Stimulated activated CD8-positive, alpha-beta memory T cell treated with anti-CD3 and anti-CD28 coated beads, Interleukin-4, amount 100 ng/mL, for 24 hours (primary cell): ENCODE results near the gene MACC1.

ENCODE experiments used
- DNase-seq: peaks from one replicate; pipeline ENCODE4 v3.0.0-alpha.2; 2020; ENCODE audit warnings: low read depth

MACC1 gene, protein sequence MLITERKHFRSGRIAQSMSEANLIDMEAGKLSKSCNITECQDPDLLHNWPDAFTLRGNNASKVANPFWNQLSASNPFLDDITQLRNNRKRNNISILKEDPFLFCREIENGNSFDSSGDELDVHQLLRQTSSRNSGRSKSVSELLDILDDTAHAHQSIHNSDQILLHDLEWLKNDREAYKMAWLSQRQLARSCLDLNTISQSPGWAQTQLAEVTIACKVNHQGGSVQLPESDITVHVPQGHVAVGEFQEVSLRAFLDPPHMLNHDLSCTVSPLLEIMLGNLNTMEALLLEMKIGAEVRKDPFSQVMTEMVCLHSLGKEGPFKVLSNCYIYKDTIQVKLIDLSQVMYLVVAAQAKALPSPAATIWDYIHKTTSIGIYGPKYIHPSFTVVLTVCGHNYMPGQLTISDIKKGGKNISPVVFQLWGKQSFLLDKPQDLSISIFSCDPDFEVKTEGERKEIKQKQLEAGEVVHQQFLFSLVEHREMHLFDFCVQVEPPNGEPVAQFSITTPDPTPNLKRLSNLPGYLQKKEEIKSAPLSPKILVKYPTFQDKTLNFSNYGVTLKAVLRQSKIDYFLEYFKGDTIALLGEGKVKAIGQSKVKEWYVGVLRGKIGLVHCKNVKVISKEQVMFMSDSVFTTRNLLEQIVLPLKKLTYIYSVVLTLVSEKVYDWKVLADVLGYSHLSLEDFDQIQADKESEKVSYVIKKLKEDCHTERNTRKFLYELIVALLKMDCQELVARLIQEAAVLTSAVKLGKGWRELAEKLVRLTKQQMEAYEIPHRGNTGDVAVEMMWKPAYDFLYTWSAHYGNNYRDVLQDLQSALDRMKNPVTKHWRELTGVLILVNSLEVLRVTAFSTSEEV

GRCh38 chr7:20217193-20217948 is at the start of gene MACC1:
TSS of gene MACC1 (minus strand) at chr7:20217384. CDS start at chr7:20161862, 55,522 bp downstream.
- DNase-seq, result no peak

GRCh38 chr7:20264623-20265022 is 47.4 kb upstream of the MACC1 start:
- no peak for DNase-seq

- DNase-seq, result no peak
Observed at GRCh38 chr7:20260223-20260622, 43.0 kb upstream of the MACC1 start.

DNA sequence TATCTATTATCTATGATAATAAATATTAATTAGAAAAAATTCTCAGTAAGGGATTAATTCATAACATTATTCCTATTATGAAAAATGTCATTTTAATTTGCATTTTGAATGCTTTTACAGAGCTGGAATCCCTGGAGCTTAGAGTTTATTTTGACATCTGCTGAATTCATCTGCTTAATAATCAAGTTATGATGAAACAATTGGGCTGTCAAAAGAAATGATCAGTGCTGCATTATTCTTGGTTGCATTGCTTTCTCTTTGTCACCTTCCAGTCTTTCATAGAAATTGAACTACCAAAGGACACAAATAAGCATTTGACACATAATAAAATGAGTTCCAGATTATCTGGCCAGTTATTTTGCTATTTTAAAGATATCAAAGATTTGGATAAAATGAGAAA is 40.0 kb upstream of the MACC1 start:
- DNase-seq, result no peak

GRCh38 chr7:20249920-20250319 is 32.7 kb upstream of the MACC1 start:
- no peak for DNase-seq

GRCh38 chr7:20249376-20249775 is 32.2 kb upstream of the MACC1 start:
- no peak for DNase-seq

DNA sequence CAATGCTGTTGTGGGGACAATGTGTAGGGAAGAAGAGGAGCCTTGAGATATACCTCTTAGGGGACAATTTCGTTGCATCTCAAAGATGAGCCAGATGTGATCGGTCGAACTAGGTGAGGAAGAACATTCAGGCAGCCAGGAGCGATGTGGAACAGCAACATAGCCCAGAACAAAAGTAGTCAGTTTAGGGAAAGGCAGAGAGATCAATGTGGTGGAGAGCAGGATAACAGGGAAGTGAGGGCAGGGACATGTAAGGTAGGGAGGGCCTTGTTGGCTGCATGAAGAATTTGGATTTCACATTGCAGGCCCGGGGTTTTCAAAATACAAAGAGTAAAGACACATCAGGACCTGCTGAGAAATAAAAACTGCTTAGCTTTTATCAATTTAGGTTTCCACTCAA is 29.1 kb upstream of the MACC1 start:
- no peak for DNase-seq

DNA sequence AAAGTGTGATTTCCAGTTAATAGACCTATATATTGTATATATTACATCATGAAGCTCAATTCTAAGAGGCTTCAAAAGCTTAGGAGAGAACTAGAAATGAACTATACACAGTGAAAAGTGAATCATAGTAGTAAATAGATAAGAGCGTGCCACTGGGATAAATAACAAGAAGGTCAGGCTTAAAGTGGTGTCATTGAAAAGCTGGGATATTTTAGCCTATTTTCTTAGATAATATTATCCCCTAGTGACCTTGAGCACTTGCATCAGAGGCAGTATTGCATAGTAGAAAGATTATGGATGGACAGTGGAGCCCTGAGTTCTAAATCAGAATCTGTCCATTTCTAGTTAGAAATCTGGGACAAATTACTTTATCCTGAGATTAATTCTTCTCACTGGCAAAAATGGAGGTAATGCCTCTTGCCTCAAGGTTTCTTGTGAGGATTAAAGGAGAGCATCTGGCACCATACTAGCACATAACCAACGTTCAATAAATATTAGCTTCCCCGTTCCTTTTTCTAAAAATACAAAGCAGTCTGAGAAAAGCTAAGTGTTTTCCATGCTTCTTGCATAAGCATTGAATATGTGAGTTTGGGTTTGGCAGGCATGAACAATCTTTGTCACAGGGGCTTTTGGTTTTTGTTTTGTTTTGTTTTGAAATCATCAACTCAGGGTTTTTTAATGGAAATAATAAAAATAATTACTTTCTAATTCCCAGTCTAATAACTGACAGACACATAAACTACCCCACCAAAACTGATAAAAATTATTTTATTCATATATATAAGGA is 27.3 kb upstream of the MACC1 start:
- DNase-seq, result no peak

DNA sequence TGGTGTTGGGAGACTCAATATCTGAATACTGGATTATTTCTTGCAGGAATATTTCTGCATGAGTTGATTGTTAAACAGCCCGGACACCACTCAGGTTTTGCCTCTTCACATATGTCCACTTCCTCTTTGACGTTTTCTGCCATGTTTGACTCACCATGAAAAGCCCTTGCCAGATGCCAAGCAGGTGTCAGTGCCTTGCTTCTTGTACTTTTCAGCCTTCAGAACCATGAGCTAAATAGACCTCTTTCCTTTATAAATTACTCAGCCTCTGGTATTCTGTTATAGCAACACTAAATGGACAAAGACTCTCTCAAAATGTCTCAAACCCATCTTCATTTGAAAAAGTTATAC is 24.7 kb upstream of the MACC1 start:
- DNase-seq, result no peak

DNA sequence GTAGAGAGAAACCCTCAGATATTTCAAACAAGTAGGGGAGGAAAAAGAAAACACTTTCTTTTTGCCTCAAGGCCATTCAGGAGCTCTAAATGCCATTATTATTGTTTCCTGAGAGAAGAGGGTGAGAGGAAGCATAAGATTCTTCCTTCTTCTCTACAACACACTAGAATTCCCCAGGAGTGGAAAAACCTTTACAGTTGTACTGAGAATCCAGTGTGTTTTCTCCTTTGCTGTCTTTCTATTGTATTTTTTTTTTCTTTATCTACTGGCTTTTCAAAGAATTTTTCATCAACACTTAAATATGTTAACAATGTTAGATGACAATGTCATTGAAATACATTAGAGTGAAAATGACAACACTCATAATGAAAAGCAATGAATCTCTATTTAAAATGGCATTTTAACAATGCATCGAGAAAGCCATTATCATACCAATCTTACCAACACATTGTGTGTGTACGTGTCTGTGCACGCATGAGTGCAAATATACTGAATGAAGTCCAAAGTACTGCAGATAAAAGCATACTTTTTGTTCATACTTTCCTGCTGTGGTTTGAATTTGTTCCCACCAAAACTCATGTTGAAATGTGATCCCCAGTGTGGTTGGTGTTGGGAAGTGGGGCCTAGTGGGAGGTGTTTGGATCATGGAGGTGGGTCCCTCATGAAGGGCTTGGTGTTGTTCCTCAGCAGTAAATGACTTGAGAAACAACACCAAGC is 24.2 kb upstream of the MACC1 start:
- no peak for DNase-seq

DNA sequence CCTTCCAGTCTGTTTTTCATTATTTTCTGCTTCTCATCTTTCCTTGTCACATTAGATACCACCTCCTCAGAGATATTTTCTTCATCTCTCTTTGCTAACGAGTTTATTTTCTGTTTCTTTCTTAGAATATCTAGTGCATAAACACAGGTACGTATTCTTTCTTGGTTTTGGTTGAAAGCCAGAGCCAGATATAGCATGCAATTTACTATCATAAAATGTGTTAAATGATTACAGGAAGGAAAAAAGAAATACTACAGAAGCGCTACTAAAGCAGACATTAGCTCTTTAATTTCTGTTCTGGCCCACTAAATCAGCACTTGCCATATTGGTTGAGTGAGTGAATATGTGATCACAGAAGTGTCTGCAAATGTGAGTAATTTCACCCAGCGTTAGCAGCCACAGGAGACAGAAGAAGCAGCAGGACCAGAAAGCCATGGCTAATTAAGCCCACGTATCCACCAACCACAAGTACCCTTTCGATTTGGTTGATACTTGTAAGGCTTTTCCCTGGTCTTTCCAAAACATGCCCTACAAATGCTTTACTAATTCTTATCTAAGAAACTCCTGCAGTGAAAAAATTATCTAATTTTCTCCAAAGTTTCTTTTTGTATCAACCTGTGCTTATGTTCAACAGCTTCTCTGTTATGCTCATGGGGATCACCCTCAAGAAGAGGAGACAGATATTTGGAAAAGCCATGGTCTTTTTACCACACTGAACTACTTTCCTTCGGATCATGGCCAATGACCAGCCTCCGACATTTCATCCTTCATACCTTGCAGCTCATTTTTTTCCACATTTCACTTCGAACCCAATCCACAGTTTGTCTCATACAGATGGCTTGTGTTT is 23.1 kb upstream of the MACC1 start:
- no peak for DNase-seq

- no peak for DNase-seq
Observed at GRCh38 chr7:20238754-20239324, 21.7 kb upstream of the MACC1 start.

DNA sequence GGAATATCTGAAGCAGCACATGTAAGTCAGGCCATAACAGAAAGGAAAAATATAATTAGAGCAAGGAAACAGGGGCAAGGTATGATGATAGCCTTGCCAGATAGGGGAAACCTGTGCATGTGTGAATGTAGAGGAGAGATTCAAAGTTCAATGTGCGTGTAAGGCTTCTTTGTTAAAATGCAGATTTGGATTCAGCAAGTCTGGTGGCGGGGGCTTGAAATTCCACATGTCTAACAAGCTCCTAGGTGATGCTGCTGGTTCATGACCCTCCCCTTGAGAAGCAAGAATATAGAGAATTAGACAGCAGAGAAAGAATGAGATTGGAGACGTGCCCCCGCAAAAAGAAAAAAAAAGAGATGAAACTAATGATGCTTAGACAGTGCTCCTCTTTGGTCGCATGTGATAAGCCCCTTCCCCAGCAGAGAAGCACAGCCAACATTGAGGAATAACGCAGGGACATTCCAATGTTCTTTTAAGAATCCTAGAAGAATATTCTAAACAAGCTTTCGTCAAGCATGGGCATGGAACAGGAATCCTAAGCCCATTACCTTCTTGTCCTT is 21.1 kb upstream of the MACC1 start:
- no peak for DNase-seq

- no peak for DNase-seq
Observed at GRCh38 chr7:20237464-20238193, 20.4 kb upstream of the MACC1 start.

DNA sequence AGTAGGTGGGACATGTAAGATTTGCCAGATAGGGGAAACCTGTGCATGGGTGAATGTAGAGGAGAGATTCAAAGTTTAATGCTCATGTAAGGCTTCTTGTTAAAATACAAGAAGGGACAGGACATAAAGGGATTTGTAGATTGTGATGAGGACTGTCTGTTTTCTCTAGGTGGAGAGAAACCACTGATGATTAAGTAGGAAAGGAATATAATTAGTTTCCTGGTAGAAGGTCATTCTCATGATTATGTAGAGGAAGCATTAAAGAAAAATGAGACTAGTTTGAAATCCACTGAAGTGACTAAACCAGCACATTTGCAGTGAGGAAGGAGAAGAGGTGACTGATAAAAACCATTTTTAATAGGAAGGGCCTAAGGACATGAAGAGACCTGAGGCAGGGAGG is 19.6 kb upstream of the MACC1 start:
- no peak for DNase-seq

DNA sequence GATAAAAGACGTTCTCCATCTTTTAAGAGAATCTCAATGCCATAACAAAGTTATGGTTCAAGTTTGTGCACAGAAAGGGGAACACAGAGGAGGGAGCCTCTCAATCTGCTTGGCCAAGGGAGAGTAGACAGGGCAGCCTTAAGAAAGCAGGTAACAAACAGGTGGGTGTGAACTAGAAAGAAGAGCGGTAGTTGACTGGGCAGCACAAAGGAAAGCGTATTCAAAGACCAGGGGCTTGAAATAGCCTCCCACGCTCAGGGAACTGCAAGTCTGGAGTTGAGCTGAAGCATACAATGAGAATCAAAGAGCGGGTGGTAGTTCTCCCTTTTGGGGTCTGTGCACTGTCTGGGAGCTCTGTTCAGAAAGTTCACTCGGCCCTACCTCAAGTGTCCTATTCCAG is 18.9 kb upstream of the MACC1 start:
- DNase-seq, result no peak

DNA sequence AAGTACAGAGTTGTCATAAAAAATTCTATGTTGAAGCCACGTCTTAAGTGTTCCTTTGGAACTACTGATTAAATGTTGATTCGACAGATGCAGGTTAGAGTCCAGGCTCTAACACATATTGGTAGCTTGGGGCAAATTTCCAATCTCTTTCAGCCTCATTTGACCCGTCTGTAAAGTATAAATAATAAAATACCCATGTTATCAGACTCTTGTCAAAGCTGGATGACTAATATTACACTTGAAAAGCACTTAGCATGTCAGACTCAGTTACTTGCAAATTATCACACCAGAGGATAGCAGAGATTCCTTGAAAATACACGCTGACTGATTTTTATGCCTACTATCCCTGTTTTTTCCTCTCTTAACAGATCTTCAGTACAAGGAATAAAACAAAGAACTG is 18.1 kb upstream of the MACC1 start:
- DNase-seq, result no peak

DNA sequence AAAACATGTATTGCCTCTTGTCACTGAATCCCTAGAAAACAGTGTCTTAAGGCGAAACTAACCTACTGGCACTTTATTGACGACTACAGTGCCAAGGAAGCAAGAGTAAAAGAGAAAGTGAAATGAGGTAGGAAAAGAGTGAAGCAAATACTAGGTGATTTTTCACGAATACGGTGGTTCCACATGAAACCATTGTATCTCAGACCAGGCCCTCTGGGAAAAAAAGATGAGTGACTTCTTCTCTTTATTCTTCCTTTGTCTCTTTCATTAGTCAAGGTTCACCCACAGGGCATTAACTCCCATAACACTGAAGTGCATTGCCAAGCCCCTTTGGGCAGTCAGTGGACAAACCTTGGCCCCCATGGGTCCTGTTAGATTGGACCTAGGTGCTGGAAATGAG is 16.2 kb upstream of the MACC1 start:
- no peak for DNase-seq

GRCh38 chr7:20232848-20233247 is 15.7 kb upstream of the MACC1 start:
- DNase-seq, result no peak
